ENCODE measurements around the gene GZMM. TPM values are rescaled to one million over a fixed set of nuclear protein-coding genes. Genes with fewer than 3 reads are reported as not detected.
A peak's percentile ranks its signal among the peaks of the same experiment; 100 is the strongest.

GZMM gene
- total RNA-seq, 2 experiments from 2014 or later = 41.6 to 46.3 TPM

- H3K4me3 Mint-ChIP-seq = no peak overlapping the region
- ChIA-PET POLR2A (interaction anchor here (0.8 to 1.3 kb wide), 3 partner anchors 9 to 14 kb away, joined by 3 to 7 read pairs (median 3); no protein-coding TSS in a partner anchor), CTCF (interaction anchor here (2.2 kb wide), 1 partner anchor 9 kb away, joined by 10 read pairs; no protein-coding TSS in a partner anchor)
- Histone ChIP-seq H3K4me3 (ENCODE audit: low read length) (no peak overlapping the region), H3K27ac (ENCODE audit: low read depth in 1 of 2, low read length in 2 of 2) (no peak overlapping the region), H3K27me3 (ENCODE audit: control insufficient read depth in 1 of 2, insufficient read depth in 2 of 2, low read length in 2 of 2) (peaks cover 19 to 27% of the 10 kb centered on the region in 2 experiments), H3K9me3 (ENCODE audit: control insufficient read depth in 1 of 2, insufficient read depth in 1 of 2, low read length in 2 of 2) (peaks cover 0 to 16% of the 10 kb centered on the region in 2 experiments), H3K36me3 (ENCODE audit: insufficient read depth, low read length) (no peaks in the 10 kb centered on the region), H3K4me1 (ENCODE audit: insufficient read depth, low read length) (peaks cover 23% of the 10 kb centered on the region)
- H3K4me1 Mint-ChIP-seq (ENCODE audit: low read depth) = no peaks in the 10 kb centered on the region
- no peaks in the 10 kb centered on the region for H3K36me3 Mint-ChIP-seq (ENCODE audit: low read depth)
- intact Hi-C loops (cut with DNase I, micrococcal nuclease) = no loop called here
- DNase-seq (no peak), ATAC-seq (ENCODE audit: poor library complexity) (no peak)
- no peak overlapping the region for H3K27ac Mint-ChIP-seq
- no peaks in the 10 kb centered on the region for H3K9me3 Mint-ChIP-seq
- no peak for TF ChIP-seq CTCF (IDR thresholded peaks at IDR 0.05)
- peaks cover 18% of the 10 kb centered on the region for H3K27me3 Mint-ChIP-seq
Measured at GRCh38 chr19:497491-497868, 46.4 kb upstream of the GZMM start.

- Mint-ChIP-seq H3K4me1 (ENCODE audit: low read depth) (no peaks in the 10 kb centered on the region), H3K36me3 (ENCODE audit: low read depth) (no peaks in the 10 kb centered on the region), H3K9me3 (no peaks in the 10 kb centered on the region), H3K27ac (no peak overlapping the region), H3K27me3 (peaks cover 18% of the 10 kb centered on the region), H3K4me3 (peak overlapping the region; percentile 42)
- intact Hi-C loops (cut with DNase I, micrococcal nuclease) = no loop called here
- Histone ChIP-seq H3K27me3 (ENCODE audit: control insufficient read depth in 1 of 2, insufficient read depth in 2 of 2, low read length in 2 of 2) (peaks cover 19 to 27% of the 10 kb centered on the region in 2 experiments), H3K27ac (ENCODE audit: low read depth in 1 of 2, low read length in 2 of 2) (no peak overlapping the region), H3K36me3 (ENCODE audit: insufficient read depth, low read length) (no peaks in the 10 kb centered on the region), H3K9me3 (ENCODE audit: control insufficient read depth in 1 of 2, insufficient read depth in 1 of 2, low read length in 2 of 2) (peaks cover 0 to 16% of the 10 kb centered on the region in 2 experiments), H3K4me3 (ENCODE audit: low read length) (no peak overlapping the region), H3K4me1 (ENCODE audit: insufficient read depth, low read length) (peaks cover 23% of the 10 kb centered on the region)
- ATAC-seq (ENCODE audit: poor library complexity) (no peak), DNase-seq (no peak)
- TF ChIP-seq CTCF (IDR thresholded peaks at IDR 0.05) = no peak
- ChIA-PET POLR2A (interaction anchor here (0.8 to 1.3 kb wide), 3 partner anchors 9 to 13 kb away, joined by 3 to 7 read pairs (median 3); no protein-coding TSS in a partner anchor), CTCF (interaction anchor here (2.2 kb wide), 1 partner anchor 9 kb away, joined by 10 read pairs; no protein-coding TSS in a partner anchor)
Measured at GRCh38 chr19:497869-498510, 45.9 kb upstream of the GZMM start.

GRCh38 chr19:498511-498891 lies 45.4 kb upstream of the GZMM start:
- H3K4me3 ChIP-seq (ENCODE audit: low read length) = no peak overlapping the region
- peaks cover 23% of the 10 kb centered on the region for H3K4me1 ChIP-seq (ENCODE audit: insufficient read depth, low read length)
- no peaks in the 10 kb centered on the region for H3K36me3 ChIP-seq (ENCODE audit: insufficient read depth, low read length)
- H3K27ac ChIP-seq (ENCODE audit: low read depth in 1 of 2, low read length in 2 of 2) = no peak overlapping the region
- intact Hi-C loops (cut with DNase I, micrococcal nuclease) = no loop called here
- no peak for ATAC-seq (ENCODE audit: poor library complexity)
- ChIA-PET CTCF (interaction anchor here (2.2 kb wide), 1 partner anchor 8 kb away, joined by 10 read pairs; no protein-coding TSS in a partner anchor), POLR2A (interaction anchor here (0.9 kb wide), 1 partner anchor 13 kb away, joined by 3 read pairs; no protein-coding TSS in a partner anchor)
- Mint-ChIP-seq H3K9me3 (no peaks in the 10 kb centered on the region), H3K27me3 (peaks cover 18% of the 10 kb centered on the region), H3K4me3 (peak overlapping the region; percentile 42), H3K4me1 (ENCODE audit: low read depth) (no peaks in the 10 kb centered on the region), H3K36me3 (ENCODE audit: low read depth) (no peaks in the 10 kb centered on the region), H3K27ac (no peak overlapping the region)
- DNase-seq = no peak
- peaks cover 19 to 27% of the 10 kb centered on the region in 2 experiments for H3K27me3 ChIP-seq (ENCODE audit: control insufficient read depth in 1 of 2, insufficient read depth in 2 of 2, low read length in 2 of 2)
- peaks cover 0 to 16% of the 10 kb centered on the region in 2 experiments for H3K9me3 ChIP-seq (ENCODE audit: control insufficient read depth in 1 of 2, insufficient read depth in 1 of 2, low read length in 2 of 2)
- TF ChIP-seq CTCF (IDR thresholded peaks at IDR 0.05) = no peak

Measured in CD4-positive, alpha-beta T cell (primary cell).